Body of pancreas (tissue), 4 donors: ENCODE measurements around the gene SLC23A3. TPM values are rescaled to one million over a fixed set of nuclear protein-coding genes. Genes with fewer than 3 reads are reported as not detected.

Experiments used
- ATAC-seq: fragments of 150-250 bp; one replicate; pipeline ENCODE4 v1.9.1; 2016
- DNase-seq, 4 donors: peaks; one replicate each; pipeline ENCODE4 v3.0.0-alpha.2; 2019
- H3K27ac ChIP-seq, 4 donors: fragments of 200-600 bp; sonication (generic); 1 replicate in 3 of 4; 2 replicates in 1 of 4; pipeline versions ENCODE4 v1.5.1 to v1.6.1; 2016 to 2019; ENCODE audit warnings: mild to moderate bottlenecking in 1 of 4, mixed read lengths in 1 of 4, moderate library complexity in 1 of 4
- H3K27me3 ChIP-seq, 2 donors: fragments of 200-600 bp; sonication (generic); one replicate each; pipeline ENCODE4 v1.6.0; 2016; ENCODE audit warnings: mild to moderate bottlenecking in 1 of 2
- H3K36me3 ChIP-seq, 2 donors: fragments of 200-600 bp; sonication (generic); replicated peaks in 1 of 2; 2 replicates each; pipeline ENCODE4 v1.5.1; 2016; ENCODE audit warnings: low read depth in 2 of 2; ENCODE audit not compliant: insufficient read depth in 1 of 2
- H3K4me1 ChIP-seq: fragments of 200-600 bp; sonication (generic); one replicate; pipeline ENCODE4 v1.6.0; 2016
- H3K4me3 ChIP-seq, 2 donors: fragments of 200-600 bp; sonication (generic); 1 replicate in 1 of 2; 2 replicates in 1 of 2; pipeline ENCODE4 v1.5.1; 2016 to 2019
- H3K9me3 ChIP-seq, 3 donors: fragments of 200-600 bp; sonication (generic); 1 replicate in 2 of 3; 2 replicates in 1 of 3; pipeline ENCODE4 v1.5.1; 2016
- CTCF ChIP-seq, 7 experiments: fragments of 450-650 bp in 4 of 7; fragments of 200-600 bp in 3 of 7; sonication (generic) in 3 of 7; IDR thresholded peaks; one replicate each; pipeline ENCODE4 v1.5.1; 2016 to 2019; ENCODE audit warnings: antibody characterized with exemption in 7 of 7
- POLR2A ChIP-seq, 3 donors: fragments of 450-650 bp; IDR thresholded peaks; one replicate each; pipeline ENCODE4 v1.6.1; 2016; ENCODE audit warnings: antibody characterized with exemption in 3 of 3, mild to moderate bottlenecking in 2 of 3
- WGBS, 2 donors: methylation state at CpG; one replicate each; pipeline ENCODE4 v1.1.5; 2017; 5-methylcytosine and 5-hydroxymethylcytosine counted together
- intact Hi-C: fragments of 100-400 bp; cut with DNase I; formaldehyde crosslinking; loops from one replicate; pipeline ENCODE4 v1.15.1; 2023
- total RNA-seq, 2 donors: library from RNA; depleted of rRNA; stranded (reverse); fragments of >200 nt; gene quantifications; one replicate each; pipeline ENCODE4 v1.1.0, GENCODE V29; 2016

SLC23A3 gene
- total RNA-seq, 2 donors from 2014 or later, result 3.1 to 8.2 TPM

- H3K9me3 ChIP-seq, result no peaks in the 10 kb centered on the region
- no peaks in the 10 kb centered on the region for H3K27me3 ChIP-seq
- TF ChIP-seq CTCF (IDR thresholded peaks at IDR 0.05) (peak in 3 of 7 experiments; percentile 9 to 16 (median 11)), POLR2A (IDR thresholded peaks at IDR 0.05) (no peak)
- DNase-seq (peak; percentile 49 to 65 (median 62)), ATAC-seq (peak; percentile 25)
- peaks cover 0 to 14% of the 10 kb centered on the region in 2 donors for H3K36me3 ChIP-seq
- H3K27ac ChIP-seq, result peak overlapping the region; percentile 96 to 100 (median 98)
- intact Hi-C loops, result loop anchor here (10.0 kb wide), 1 partner anchor 49 kb away; the partner anchor contains the start of genes ANKZF1 and ATG9A
- WGBS, 2 donors, result 1 to 4% methylated on average over 14 to 45 of the region's 45 CpGs
- peak overlapping the region; percentile 27 to 87 for H3K4me3 ChIP-seq
- peaks cover 34% of the 10 kb centered on the region for H3K4me1 ChIP-seq
Measured at GRCh38 chr2:219175928-219176817, 6.3 kb upstream of the SLC23A3 start.

- WGBS, 2 donors, result 68 to 69% methylated on average over 7 of the region's 7 CpGs
- H3K9me3 ChIP-seq, result no peaks in the 10 kb centered on the region
Measured at GRCh38 chr2:219175486-219175885, 5.7 kb upstream of the SLC23A3 start.

GRCh38 chr2:219174801-219175200 lies 5.0 kb upstream of the SLC23A3 start:
- 78 to 84% methylated on average over 7 of the region's 7 CpGs for WGBS, 2 donors
- H3K4me3 ChIP-seq, result no peak overlapping the region

More at GRCh38 chr2:219175486-219175885, 5.7 kb upstream of the SLC23A3 start:
- no peaks in the 10 kb centered on the region for H3K27me3 ChIP-seq
- intact Hi-C loops, result loop anchor here (10.0 kb wide), 1 partner anchor 49 kb away; the partner anchor contains the start of genes ANKZF1 and ATG9A
- TF ChIP-seq CTCF (IDR thresholded peaks at IDR 0.05), result no peak
- no peak for TF ChIP-seq POLR2A (IDR thresholded peaks at IDR 0.05)
- H3K27ac ChIP-seq, result peak overlapping the region in 3 of 4 donors; percentile 96 to 99 (median 97)
- no peak for DNase-seq
- ATAC-seq, result no peak
- peaks cover 34% of the 10 kb centered on the region for H3K4me1 ChIP-seq
- no peak overlapping the region for H3K4me3 ChIP-seq
- H3K36me3 ChIP-seq, result peaks cover 0 to 11% of the 10 kb centered on the region in 2 donors

GRCh38 chr2:219174146-219174545 lies 4.3 kb upstream of the SLC23A3 start:
- no peak for TF ChIP-seq POLR2A (IDR thresholded peaks at IDR 0.05)
- no peak for TF ChIP-seq CTCF (IDR thresholded peaks at IDR 0.05)
- WGBS, 2 donors, result 76% methylated on average over 3 of the region's 3 CpGs
- Histone ChIP-seq H3K36me3 (peaks cover 0 to 11% of the 10 kb centered on the region in 2 donors), H3K4me3 (no peak overlapping the region), H3K4me1 (peaks cover 25% of the 10 kb centered on the region), H3K27me3 (no peaks in the 10 kb centered on the region), H3K27ac (no peak overlapping the region), H3K9me3 (no peaks in the 10 kb centered on the region)
- intact Hi-C loops, result loop anchor here (5.0 to 10.0 kb wide), 2 partner anchors 51 to 113 kb away; partner anchors contain the start of genes ANKZF1 and ATG9A
- DNase-seq (no peak), ATAC-seq (no peak)

More at GRCh38 chr2:219174801-219175200, 5.0 kb upstream of the SLC23A3 start:
- Histone ChIP-seq H3K9me3 (no peaks in the 10 kb centered on the region), H3K27me3 (no peaks in the 10 kb centered on the region), H3K36me3 (peaks cover 0 to 11% of the 10 kb centered on the region in 2 donors), H3K4me1 (peaks cover 32% of the 10 kb centered on the region), H3K27ac (no peak overlapping the region)
- DNase-seq, result no peak
- no peak for TF ChIP-seq POLR2A (IDR thresholded peaks at IDR 0.05)
- TF ChIP-seq CTCF (IDR thresholded peaks at IDR 0.05), result no peak
- ATAC-seq, result no peak
- intact Hi-C loops, result loop anchor here (5.0 to 10.0 kb wide), 2 partner anchors 50 to 112 kb away; partner anchors contain the start of genes ANKZF1 and ATG9A
